Right lobe of liver (tissue), 6 donors: Measurements from ENCODE around the gene GJD3. TPM values are rescaled to one million over a fixed set of nuclear protein-coding genes. Genes with fewer than 3 reads are reported as not detected.

ENCODE experiments used
- ATAC-seq, 4 donors: fragments of 200-7000 bp; cut with Tn5 transposase; one replicate each; pipeline ENCODE4 v1.9.1; 2020; ENCODE audit warnings: mild to moderate bottlenecking in 4 of 4, moderate library complexity in 4 of 4
- DNase-seq, 3 donors: peaks; one replicate each; pipeline ENCODE4 v3.0.0-alpha.2; 2020
- H3K27ac ChIP-seq, 3 donors: fragments of 200-600 bp; one replicate each; pipeline ENCODE4 v1.8.0; 2022
- H3K27me3 ChIP-seq, 2 donors: fragments of 200-600 bp; one replicate each; pipeline ENCODE4 v1.8.0; 2022
- H3K36me3 ChIP-seq, 4 donors: fragments of 200-600 bp; sonication (generic) in 1 of 4; one replicate each; pipeline versions ENCODE4 v1.5.1 to v1.8.0; 2017 to 2022; ENCODE audit warnings: control low read depth in 1 of 4
- H3K4me1 ChIP-seq, 4 donors: fragments of 200-600 bp; sonication (generic) in 1 of 4; one replicate each; pipeline versions ENCODE4 v1.5.1 to v1.8.0; 2017 to 2022; ENCODE audit warnings: control low read depth in 1 of 4
- H3K4me3 ChIP-seq, 3 donors: fragments of 200-600 bp; one replicate each; pipeline ENCODE4 v1.8.0; 2022
- H3K9me3 ChIP-seq, 4 donors: fragments of 200-600 bp; sonication (generic) in 1 of 4; one replicate each; pipeline versions ENCODE4 v1.5.1 to v1.8.0; 2017 to 2022; ENCODE audit warnings: control low read depth in 1 of 4
- CTCF ChIP-seq, 4 donors: fragments of 200-600 bp in 3 of 4; fragments of 450-650 bp in 1 of 4; IDR thresholded peaks; one replicate each; pipeline versions ENCODE4 v1.5.1 to v1.8.0; 2016 to 2022; ENCODE audit warnings: antibody characterized with exemption in 4 of 4, mild to moderate bottlenecking in 2 of 4
- POLR2A ChIP-seq: fragments of 450-650 bp; IDR thresholded peaks from one replicate; pipeline ENCODE4 v1.6.1; 2017; ENCODE audit warnings: antibody characterized with exemption, mild to moderate bottlenecking
- WGBS: methylation state at CpG from one replicate; pipeline ENCODE4 v1.1.6; 2018; ENCODE audit warnings: low coverage, low lambda C conversion rate; ENCODE audit not compliant: insufficient coverage; ENCODE audit errors: missing lambda C conversion rate; 5-methylcytosine and 5-hydroxymethylcytosine counted together
- intact Hi-C, 2 donors: fragments of 100-400 bp; cut with DNase I; formaldehyde crosslinking; loops; one replicate each; pipeline versions ENCODE4 v1.11.2 to v1.14.1; 2022
- total RNA-seq, 6 experiments: library from RNA; depleted of rRNA in 2 of 6; stranded (reverse); fragments of >200 nt in 2 of 6; fragmentation: NEBNext Ultra II Directional in 3 of 6; extraction: Animal tissue kit (Norgen Biotek cat#: 25700) in 3 of 6; gene quantifications; one replicate each; pipeline versions ENCODE4 v1.1.0 to v1.2.4, GENCODE V29; 2016 to 2023
- donor health status: DM: no; HTN: yes; CAD: no.
- donor health status: DM: no; HTN: no; CAD: no.
- donor health status: DM: no; HTN: no; CAD: no.
- donor health status: DM: no; HTN: yes; CAD: no.
- donor health status: DM: no; HTN: yes; CAD: no.

Gene GJD3
- total RNA-seq, 6 experiments from 2014 or later, result 0.22 to 0.78 (median 0.37) TPM; not detected in 1

GRCh38 chr17:40340880-40341807 is 23.4 kb downstream of the GJD3 start:
- TF ChIP-seq CTCF (IDR thresholded peaks at IDR 0.05) (peak in 2 of 4 donors; percentile 24 to 36), POLR2A (peak; percentile 78)
- ATAC-seq (peak; percentile 58 to 73 (median 64)), DNase-seq (peak; percentile 95 to 97 (median 95))
- peaks cover 0 to 47% (median 16%) of the 10 kb centered on the region in 4 donors for H3K4me1 ChIP-seq
- no peaks in the 10 kb centered on the region for H3K27me3 ChIP-seq
- no peaks in the 10 kb centered on the region for H3K9me3 ChIP-seq
- no peaks in the 10 kb centered on the region for H3K36me3 ChIP-seq
- WGBS, result 0% methylated on average over 9 of the region's 55 CpGs
- intact Hi-C loops, result no loop called here
- peak overlapping the region; percentile 83 to 97 (median 92) for H3K27ac ChIP-seq
- peak overlapping the region; percentile 85 to 95 (median 92) for H3K4me3 ChIP-seq

GRCh38 chr17:40340327-40340726 is 24.2 kb downstream of the GJD3 start:
- H3K4me1 ChIP-seq, result peaks cover 0 to 47% (median 16%) of the 10 kb centered on the region in 4 donors

GRCh38 chr17:40338941-40339649 is 25.4 kb downstream of the GJD3 start:
- 52% methylated on average over 9 of the region's 13 CpGs for WGBS
- Histone ChIP-seq H3K4me1 (peaks cover 2 to 47% (median 25%) of the 10 kb centered on the region in 4 donors), H3K36me3 (no peaks in the 10 kb centered on the region), H3K9me3 (no peaks in the 10 kb centered on the region), H3K27me3 (no peaks in the 10 kb centered on the region), H3K27ac (peak overlapping the region in 2 of 3 donors; percentile 21 to 29), H3K4me3 (no peak overlapping the region)
- ATAC-seq (no peak), DNase-seq (no peak)
- no peak for TF ChIP-seq POLR2A
- TF ChIP-seq CTCF (IDR thresholded peaks at IDR 0.05), result no peak
- intact Hi-C loops, result no loop called here

More at GRCh38 chr17:40340327-40340726, 24.2 kb downstream of the GJD3 start:
- Histone ChIP-seq H3K9me3 (no peaks in the 10 kb centered on the region), H3K27me3 (no peaks in the 10 kb centered on the region), H3K36me3 (no peaks in the 10 kb centered on the region), H3K27ac (peak overlapping the region in 2 of 3 donors; percentile 92 to 97), H3K4me3 (no peak overlapping the region)
- DNase-seq (no peak), ATAC-seq (no peak)
- intact Hi-C loops, result no loop called here
- TF ChIP-seq CTCF (IDR thresholded peaks at IDR 0.05) (no peak), POLR2A (no peak)
- WGBS, result 100% methylated on average over 1 of the region's 1 CpG

- Histone ChIP-seq H3K9me3 (no peaks in the 10 kb centered on the region), H3K27ac (no peak overlapping the region), H3K27me3 (no peaks in the 10 kb centered on the region), H3K4me1 (peaks cover 2 to 52% (median 31%) of the 10 kb centered on the region in 4 donors), H3K4me3 (no peak overlapping the region), H3K36me3 (no peaks in the 10 kb centered on the region)
- ATAC-seq (no peak), DNase-seq (no peak)
- no peak for TF ChIP-seq POLR2A
- WGBS, result no CpG with 5 or more reads among the region's 5 CpGs
- intact Hi-C loops, result no loop called here
These were observed 26.5 kb downstream of the GJD3 start for GRCh38 chr17:40338058-40338457.
